Fibroblast of skin of back (primary cell): ENCODE measurements around the gene ARIH1.

ENCODE experiments used
- DNase-seq: peaks from one replicate; pipeline ENCODE4 v3.0.0-alpha.2; 2013

The ARIH1 gene

GRCh38 chr15:72487070-72487797, 13.1 kb downstream of the ARIH1 start:
- peak; percentile 36 for DNase-seq

DNA sequence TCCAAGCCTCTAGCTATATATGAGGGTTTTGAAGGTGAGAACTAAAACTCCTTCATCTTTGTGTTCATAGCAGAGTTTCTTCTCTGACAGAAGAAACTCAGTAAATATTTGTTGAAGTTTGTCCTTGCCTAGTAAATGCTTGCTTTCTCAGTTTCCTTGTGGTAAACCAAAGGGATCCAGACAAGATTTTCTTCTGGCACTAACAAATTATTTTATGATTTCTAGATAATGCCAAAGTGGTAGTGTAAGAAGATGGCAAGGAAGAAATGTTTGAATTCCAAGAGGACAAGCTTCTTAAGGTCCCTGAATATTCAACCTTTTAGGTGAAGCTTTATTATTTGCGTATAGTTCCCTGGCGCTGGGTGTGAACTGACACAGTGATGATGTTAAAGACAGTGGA, 14.4 kb downstream of the ARIH1 start:
- no peak for DNase-seq

DNA sequence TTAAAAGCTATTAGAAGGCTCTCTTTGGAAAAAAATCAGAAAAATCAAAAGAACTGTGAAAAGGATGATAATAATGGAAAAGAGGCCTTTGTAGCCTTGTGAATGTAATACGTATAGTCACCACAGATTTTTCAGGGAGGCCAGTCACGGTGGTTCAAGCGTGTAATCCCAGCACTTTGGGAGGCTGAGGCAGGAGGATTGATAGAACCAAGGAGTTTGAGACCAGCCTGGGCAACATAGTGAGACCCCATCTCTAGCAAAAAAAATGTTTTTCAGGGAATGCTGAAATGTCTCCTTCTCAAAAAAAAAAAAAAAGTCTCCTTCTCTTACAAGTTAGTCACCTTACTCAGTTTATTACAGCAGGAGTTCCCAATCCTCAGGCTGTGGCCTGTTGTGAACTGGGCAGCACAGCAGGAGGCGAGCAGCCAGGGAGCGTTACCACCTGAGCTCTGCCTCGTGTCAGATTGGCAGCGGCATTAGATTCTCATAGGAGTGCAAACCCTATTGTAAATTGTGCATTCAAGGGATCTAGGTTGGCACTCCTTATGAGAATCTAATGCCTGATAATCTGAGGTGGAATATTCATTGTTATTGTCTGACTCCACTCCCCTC, 15.9 kb downstream of the ARIH1 start:
- DNase-seq: no peak

DNA sequence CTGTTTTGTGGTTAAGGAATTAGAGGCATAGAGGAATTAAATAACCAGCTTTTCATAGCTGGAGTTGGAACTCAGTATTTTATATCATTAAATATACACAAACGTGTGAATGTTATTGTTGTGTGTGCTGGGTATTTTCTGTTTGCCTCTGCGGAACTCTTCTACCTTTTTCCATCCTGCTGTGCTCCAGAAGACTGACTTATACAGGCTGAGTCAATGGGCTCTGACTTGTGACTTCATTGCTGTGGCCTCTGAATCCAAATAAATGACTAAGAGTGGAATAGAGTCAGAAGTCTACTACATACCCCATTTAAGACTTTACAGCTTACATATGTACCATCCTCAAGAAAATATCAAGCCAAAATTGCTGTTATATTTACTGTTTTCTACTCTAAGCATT, 17.6 kb downstream of the ARIH1 start:
- DNase-seq: peak; percentile 85

DNA sequence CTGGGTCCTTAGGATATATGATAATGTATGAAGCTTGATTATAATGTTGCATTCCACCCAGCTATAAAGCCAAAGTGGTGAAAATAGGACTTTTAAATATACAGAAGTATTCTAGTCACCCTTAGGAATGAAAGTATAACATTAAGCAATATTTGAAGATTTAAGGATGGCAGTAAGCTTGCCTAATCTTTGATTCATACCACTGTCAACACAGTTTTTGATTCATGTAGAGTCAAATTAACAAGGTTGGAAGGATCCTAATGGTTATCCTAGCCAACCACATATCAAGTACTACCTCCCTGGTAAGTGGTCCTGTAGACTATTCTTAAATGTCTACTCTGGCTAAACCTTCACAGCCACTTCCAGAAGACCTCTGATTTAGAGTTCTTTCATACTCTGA, 18.6 kb downstream of the ARIH1 start:
- DNase-seq: no peak

DNA sequence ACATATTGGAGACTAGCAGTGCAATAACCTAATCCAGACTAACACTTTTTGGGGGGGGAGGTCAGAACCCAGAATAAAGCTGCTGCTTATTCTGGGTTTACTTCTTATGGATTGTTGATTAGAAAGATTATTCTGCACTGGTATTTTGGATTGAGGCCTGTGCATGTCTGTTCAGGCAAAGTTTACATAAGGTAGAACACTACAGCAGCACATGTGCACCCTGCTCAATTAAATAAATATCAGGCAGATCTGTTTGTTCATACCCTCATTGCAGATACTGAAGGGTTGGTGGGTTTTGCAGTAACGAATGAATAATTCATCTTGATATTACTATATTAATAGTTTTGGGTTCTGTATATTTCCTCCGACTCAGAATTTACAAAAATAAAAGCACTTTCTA, 19.1 kb downstream of the ARIH1 start:
- DNase-seq: no peak

DNA sequence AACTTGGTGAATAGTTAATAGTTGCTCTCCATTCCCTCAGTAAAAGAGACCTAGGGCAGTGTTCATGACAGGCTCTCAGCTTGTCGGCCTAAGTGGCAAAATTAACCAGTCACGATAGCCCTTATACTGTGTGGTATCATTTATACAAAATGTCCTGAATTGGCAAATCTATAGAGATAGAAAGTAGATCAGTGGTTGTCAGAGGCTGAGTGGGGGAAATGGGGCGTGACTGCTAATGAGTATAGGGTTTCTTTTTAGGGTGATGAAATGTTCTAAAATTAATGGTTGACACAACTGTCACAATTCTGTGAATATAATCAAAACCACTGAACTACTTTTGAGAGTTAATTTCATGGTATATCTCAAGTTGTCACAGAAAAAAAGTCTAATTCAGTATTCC, 20.9 kb downstream of the ARIH1 start:
- no peak for DNase-seq

GRCh38 chr15:72496783-72497182, 22.7 kb downstream of the ARIH1 start:
- no peak for DNase-seq

GRCh38 chr15:72497402-72497801, 23.3 kb downstream of the ARIH1 start:
- DNase-seq: no peak

DNA sequence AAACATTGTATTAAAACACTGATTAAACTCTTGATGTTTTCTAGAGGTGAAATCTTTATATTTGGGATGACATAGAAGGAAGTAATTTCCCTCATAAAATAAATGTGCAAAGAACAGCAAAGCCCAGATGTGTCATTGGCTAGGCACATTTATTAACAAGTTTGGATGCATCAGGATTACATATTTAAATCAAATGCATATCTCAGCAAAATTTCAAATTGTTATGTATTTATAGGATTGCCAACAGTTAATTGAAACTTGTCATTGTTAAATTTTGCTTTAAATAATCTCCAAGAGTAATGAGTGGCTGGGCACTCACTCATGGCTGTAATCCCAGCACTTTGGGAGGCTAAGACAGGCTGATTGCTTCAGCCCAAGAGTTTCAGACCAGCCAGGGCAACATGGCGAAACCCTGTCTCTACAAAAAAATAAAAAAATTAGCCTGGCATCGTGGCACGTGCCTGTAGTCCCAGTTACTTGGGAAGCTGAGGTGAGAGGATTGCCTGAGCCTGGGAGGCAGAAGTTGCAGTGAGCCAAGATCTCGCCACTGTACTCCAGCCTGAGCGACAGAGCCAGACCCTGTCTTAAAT, 28.2 kb downstream of the ARIH1 start:
- no peak for DNase-seq

DNA sequence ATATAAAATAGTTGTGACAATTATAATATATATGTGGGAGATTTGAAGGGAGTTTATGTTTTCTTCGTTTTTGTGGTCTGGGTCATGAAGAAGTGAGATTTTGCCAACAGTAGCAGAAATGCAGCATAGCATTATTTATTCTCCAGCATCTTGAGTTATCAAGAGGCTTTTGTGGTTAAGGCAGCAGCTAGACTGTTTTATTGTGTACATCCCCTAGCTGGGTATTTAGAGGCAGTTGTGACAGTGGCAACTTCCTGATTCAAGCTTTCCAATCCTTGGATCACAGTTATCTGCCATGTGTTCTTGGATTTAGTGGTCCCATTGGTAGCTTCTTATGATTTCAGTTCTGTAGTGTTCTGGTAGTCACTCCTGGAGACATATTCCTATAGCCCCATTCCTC, 29.0 kb downstream of the ARIH1 start:
- no peak for DNase-seq

DNA sequence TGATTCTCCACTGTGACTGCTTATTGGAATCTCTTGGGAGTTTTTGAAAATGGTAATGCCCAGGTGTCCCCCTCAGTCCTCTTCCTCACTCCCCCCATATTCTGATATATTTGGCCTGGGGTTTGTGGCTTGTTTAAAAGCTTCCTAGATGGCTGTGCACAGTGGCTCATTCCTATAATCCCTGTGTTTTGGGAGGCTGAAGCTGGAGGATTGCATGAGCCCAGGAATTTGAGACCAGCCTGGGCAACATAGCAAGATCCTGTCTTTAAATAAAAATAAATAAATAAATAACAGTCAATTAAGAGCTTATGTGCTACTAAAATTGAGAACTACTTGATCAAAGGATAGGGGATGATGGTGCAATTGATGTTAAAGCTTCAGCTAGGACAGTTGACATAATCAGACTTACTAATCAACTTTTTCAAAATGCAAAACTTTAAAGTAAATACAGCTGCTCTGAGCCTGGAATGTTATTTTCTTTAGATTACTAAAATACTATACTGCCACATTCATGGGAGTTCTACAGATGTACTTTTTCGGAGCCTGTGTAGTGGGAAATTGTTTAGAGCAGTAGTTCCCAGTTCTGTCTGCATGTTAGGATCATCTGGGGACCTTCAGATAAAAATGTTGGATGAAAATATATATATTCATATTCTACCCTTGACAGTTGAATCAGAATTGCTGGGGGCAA, 33.4 kb downstream of the ARIH1 start:
- no peak for DNase-seq

- no peak for DNase-seq
Observed at GRCh38 chr15:72509484-72509883, 35.4 kb downstream of the ARIH1 start.

GRCh38 chr15:72511536-72511935, 37.4 kb downstream of the ARIH1 start:
- DNase-seq: peak; percentile 37

- peak; percentile 58 for DNase-seq
Observed at GRCh38 chr15:72515591-72516389, 41.7 kb downstream of the ARIH1 start.

DNA sequence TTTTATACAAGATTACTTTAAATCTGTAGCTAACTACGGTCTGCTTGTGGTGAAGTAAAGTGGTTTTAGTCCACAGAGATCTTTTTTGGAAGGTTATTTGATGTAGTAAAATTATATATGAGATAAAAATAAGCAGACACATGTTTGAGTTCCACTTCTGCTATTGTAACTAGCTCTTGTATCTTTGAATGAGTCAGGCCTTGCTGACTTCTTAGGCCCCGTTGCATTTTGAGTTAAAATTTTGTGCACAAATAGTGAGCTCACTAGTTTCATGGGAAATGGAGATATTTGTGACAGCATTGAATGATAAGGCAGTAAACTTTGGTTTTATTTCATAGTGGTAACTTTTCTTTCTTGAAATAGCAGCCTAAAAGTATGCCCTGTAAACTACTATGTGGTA, 42.6 kb downstream of the ARIH1 start:
- DNase-seq: no peak

DNA sequence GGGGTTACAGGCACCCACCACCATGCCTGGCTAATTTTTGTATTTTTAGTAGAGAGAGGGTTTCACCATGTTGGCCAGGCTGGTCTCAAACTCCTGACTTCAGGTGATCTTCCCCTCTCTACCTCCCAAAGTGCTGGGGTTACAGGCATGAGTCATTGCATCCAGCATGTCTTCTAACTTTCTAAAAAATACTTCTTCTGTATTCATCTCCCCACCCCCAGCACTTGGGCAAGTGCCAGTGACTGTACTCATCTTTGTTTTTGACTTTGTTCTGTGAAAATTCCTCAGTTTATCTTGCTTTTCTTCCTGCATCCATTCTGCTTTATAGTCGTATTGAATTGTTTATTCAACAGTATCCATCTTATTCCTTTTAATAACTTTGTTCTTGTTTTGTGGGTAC, 47.6 kb downstream of the ARIH1 start:
- DNase-seq: peak; percentile 36

DNA sequence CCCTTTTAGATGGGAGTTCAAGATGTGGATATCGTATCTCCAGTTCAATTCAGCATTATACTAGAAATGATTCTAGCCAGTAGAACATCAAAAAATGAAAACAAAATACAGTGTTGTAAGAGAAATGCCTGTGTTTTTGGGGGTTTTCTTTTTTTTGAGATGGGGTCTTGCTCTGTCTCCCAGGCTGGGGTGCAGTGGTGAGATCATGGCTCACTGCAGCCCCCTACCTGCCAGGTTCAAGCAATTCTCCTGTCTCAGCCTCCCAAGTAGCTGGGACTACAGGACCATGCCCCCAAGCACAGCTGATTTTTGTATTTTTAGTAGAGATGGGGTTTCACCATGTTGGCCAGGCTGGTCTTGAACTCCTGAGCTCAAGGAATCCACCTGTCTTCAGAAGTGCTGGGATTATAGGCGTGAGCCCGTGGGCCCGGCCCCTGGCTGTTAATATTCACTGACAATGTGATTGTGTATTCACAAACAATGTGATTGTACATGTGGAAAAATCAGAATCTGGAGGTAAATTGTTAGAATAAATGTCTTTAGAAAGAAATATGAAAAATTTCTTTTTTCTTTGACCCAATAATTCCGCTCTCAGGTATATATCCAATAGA, 59.0 kb downstream of the ARIH1 start:
- no peak for DNase-seq

DNA sequence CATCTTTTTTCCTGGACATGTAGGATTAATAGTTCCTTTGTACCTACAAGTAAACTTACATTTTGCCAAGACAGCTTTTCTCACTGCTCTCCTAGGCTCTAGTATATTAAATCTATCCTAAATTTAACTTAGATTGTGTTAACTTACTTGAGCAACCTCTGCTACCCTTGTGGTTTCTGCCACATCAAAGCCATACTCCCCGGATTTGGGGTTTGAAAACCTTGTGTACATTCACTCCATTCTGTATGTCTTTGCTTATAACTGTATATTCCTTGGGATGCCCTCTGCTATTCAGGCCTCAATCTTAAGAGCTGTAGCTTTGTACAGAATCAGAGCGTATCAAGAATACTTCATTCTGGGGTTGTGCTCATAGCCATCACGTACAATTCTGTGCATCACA, 60.4 kb downstream of the ARIH1 start:
- DNase-seq: no peak

DNA sequence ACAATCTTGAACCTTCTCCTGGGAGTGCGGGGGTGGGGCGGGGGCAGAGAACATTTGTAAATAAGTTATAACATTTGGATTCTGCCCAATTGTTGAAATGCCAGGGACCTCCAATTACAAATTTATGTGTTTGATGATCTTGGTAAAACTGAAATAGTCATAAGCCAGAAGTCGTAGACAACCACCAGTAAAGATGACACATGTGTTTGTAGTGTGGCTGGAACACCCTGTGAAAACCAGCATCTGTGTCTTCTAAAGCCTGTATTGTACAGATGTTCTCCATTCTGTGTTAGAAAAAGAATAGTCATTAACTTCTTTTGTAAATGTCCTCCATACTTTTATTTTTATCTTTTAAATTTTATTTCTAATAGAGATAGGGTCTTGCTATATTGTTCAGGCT, 61.8 kb downstream of the ARIH1 start:
- no peak for DNase-seq

GRCh38 chr15:72536506-72536905, 62.4 kb downstream of the ARIH1 start:
- no peak for DNase-seq

GRCh38 chr15:72538931-72539330, 64.8 kb downstream of the ARIH1 start:
- no peak for DNase-seq
